Testis (tissue), 2 donors: ENCODE results near the gene NAA38.

Experiments
- CTCF ChIP-seq, 3 experiments: fragments of 450-650 bp in 2 of 3; fragments of 200-600 bp in 1 of 3; sonication (generic) in 1 of 3; IDR thresholded peaks; one replicate each; pipeline ENCODE4 v1.5.1; 2016 to 2019; ENCODE audit warnings: antibody characterized with exemption in 3 of 3, mild to moderate bottlenecking in 2 of 3, moderate library complexity in 1 of 3
- POLR2A ChIP-seq: fragments of 450-650 bp; IDR thresholded peaks from one replicate; pipeline ENCODE4 v1.6.1; 2017; ENCODE audit warnings: antibody characterized with exemption, mild to moderate bottlenecking, moderate library complexity

- TF ChIP-seq CTCF (IDR thresholded peaks at IDR 0.05) (no peak), POLR2A (no peak)
Measured at GRCh38 chr17:7867881-7868329, 10.5 kb upstream of the NAA38 start.
